Hepatocyte (in vitro differentiated cells): Measurements from ENCODE around the gene GPR183.

Experiments
- EZH2 ChIP-seq: fragments of 200-600 bp; sonication (generic); IDR thresholded peaks from 2 replicates; pipeline ENCODE4 v1.6.1; 2016; ENCODE audit warnings: antibody characterized with exemption, mild to moderate bottlenecking, borderline replicate concordance
- TF ChIP-seq, protein P1 (sequence below): fragments of 200-600 bp; sonication (generic); IDR thresholded peaks from 2 replicates; pipeline ENCODE4 v1.5.1; 2016; ENCODE audit warnings: antibody characterized with exemption, mild to moderate bottlenecking; ENCODE audit not compliant: poor library complexity

DNA sequence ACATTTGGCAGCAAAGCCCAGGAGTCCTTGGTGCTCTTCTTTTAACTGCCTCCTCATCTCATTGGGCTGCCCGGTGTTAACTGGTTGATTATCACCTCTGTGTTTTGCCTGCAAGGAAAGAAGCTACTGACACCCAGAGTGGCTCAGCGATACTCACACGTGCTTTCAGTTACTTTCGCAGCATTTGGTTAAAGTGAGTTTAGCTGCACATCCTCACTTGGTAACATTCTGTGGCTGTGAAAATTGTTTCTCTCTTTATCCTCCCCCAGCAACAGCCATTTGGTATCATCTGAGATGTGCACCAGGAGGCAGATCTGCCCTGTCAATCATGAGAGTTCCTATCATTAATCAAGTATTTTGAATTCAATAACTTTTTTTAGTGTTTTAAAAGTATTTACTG is 44.6 kb upstream of the GPR183 start:
- TF ChIP-seq, protein P1, sequence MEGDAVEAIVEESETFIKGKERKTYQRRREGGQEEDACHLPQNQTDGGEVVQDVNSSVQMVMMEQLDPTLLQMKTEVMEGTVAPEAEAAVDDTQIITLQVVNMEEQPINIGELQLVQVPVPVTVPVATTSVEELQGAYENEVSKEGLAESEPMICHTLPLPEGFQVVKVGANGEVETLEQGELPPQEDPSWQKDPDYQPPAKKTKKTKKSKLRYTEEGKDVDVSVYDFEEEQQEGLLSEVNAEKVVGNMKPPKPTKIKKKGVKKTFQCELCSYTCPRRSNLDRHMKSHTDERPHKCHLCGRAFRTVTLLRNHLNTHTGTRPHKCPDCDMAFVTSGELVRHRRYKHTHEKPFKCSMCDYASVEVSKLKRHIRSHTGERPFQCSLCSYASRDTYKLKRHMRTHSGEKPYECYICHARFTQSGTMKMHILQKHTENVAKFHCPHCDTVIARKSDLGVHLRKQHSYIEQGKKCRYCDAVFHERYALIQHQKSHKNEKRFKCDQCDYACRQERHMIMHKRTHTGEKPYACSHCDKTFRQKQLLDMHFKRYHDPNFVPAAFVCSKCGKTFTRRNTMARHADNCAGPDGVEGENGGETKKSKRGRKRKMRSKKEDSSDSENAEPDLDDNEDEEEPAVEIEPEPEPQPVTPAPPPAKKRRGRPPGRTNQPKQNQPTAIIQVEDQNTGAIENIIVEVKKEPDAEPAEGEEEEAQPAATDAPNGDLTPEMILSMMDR, result no peak
- no peak for TF ChIP-seq EZH2
